ENCODE measurements around the gene WTAP. TPM values are rescaled to one million over a fixed set of nuclear protein-coding genes. Genes with fewer than 3 reads are reported as not detected.

The WTAP gene
- total RNA-seq, 1 experiment from 2014 or later, result 106 TPM

DNA sequence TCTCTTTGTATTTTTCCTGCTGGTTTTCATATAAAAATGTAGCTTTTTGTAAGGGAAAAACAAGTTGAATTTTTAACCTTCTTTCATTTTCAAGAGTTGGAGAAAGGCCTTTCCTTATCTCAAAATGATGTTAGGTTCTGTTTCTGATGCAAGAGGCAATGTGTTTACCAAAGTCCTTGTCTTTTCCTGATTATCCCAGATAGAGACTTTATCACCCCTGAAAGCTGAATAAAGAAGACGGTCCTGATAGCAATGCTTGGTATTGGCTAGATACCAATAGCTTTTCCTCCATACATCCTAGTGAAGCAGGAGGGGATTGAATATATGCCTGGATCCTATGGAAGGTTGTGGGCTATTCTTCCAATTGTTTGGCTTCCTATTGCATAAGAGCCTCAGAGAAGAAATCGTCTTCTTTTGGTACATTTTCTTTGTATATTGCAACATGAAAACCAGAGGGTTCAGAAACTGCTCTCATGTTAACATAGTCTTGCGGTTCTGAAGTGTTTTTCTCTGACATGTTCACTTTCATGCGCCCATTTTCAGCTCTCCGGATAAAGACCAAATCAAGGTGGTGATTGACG, 78.2 kb downstream of the WTAP start:
- DNase-seq (ENCODE audit: low read depth), result no peak

Other genes starting within 250 kb of the WTAP start
- gene SOD2, start 34.3 kb upstream of the WTAP start, total RNA-seq (2014; rRNA removed; shearing (Covaris generic)), result 73.2 and 108 TPM in 2 replicates
- 49.6 and 75.8 TPM in 2 replicates for gene ACAT2, start 34.5 kb downstream of the WTAP start, total RNA-seq (2014; rRNA removed; shearing (Covaris generic))
- gene TCP1, start 62.1 kb downstream of the WTAP start, total RNA-seq (2014; rRNA removed; shearing (Covaris generic)), result 264 and 310 TPM in 2 replicates
- gene MRPL18, start 63.0 kb downstream of the WTAP start, total RNA-seq (2014; rRNA removed; shearing (Covaris generic)), result 241 and 249 TPM in 2 replicates
- not detected in 2 replicates for gene PNLDC1, start 72.8 kb downstream of the WTAP start, total RNA-seq (2014; rRNA removed; shearing (Covaris generic))
- not detected in 2 replicates for gene MAS1, start 163.5 kb downstream of the WTAP start, total RNA-seq (2014; rRNA removed; shearing (Covaris generic))
- gene IGF2R, start 241.6 kb downstream of the WTAP start, total RNA-seq (2014; rRNA removed; shearing (Covaris generic)), result 41.4 and 67.8 TPM in 2 replicates

All from M059J (cell line).